GM04504 (cell line): Measurements from ENCODE around the gene PHYHD1.

Source experiments
- DNase-seq: peaks from one replicate; pipeline ENCODE4 v3.0.0-alpha.2; 2012; ENCODE audit warnings: low read depth

PHYHD1 gene

GRCh38 chr9:128920381-128921058 is at the start of gene PHYHD1:
TSS of gene PHYHD1 (plus strand) at chr9:128920982. CDS start at chr9:128922324, 1,342 bp downstream.
- DNase-seq, result peak; percentile 69

GRCh38 chr9:128877852-128878251 is 42.9 kb upstream of the PHYHD1 start:
- no peak for DNase-seq

GRCh38 chr9:128881884-128882676 is 38.7 kb upstream of the PHYHD1 start, which contains the start of the genes KYAT1 and LRRC8A:
TSS of gene KYAT1 (minus strand) at chr9:128881950. CDS start at chr9:128845405, 36,545 bp downstream.
TSS of gene LRRC8A (plus strand) at chr9:128882133. CDS start at chr9:128907165, 25,032 bp downstream.
- DNase-seq, result peak; percentile 93

- DNase-seq, result no peak
Observed at GRCh38 chr9:128882677-128883603, 37.8 kb upstream of the PHYHD1 start.

GRCh38 chr9:128884164-128884563 is 36.6 kb upstream of the PHYHD1 start:
- DNase-seq, result no peak

GRCh38 chr9:128885376-128885775 is 35.4 kb upstream of the PHYHD1 start:
- no peak for DNase-seq

- no peak for DNase-seq
Observed at GRCh38 chr9:128885798-128886197, 35.0 kb upstream of the PHYHD1 start.

GRCh38 chr9:128886211-128886891 is 34.4 kb upstream of the PHYHD1 start:
- no peak for DNase-seq

- DNase-seq, result no peak
Observed at GRCh38 chr9:128887049-128887448, 33.7 kb upstream of the PHYHD1 start.

GRCh38 chr9:128887914-128888350 is 32.9 kb upstream of the PHYHD1 start:
- no peak for DNase-seq

GRCh38 chr9:128891321-128892220 is 29.2 kb upstream of the PHYHD1 start:
- no peak for DNase-seq

GRCh38 chr9:128892221-128892921 is 28.4 kb upstream of the PHYHD1 start:
- DNase-seq, result peak; percentile 88

- no peak for DNase-seq
Observed at GRCh38 chr9:128893354-128893753, 27.4 kb upstream of the PHYHD1 start.

- DNase-seq, result no peak
Observed at GRCh38 chr9:128894764-128895163, 26.0 kb upstream of the PHYHD1 start.

- DNase-seq, result no peak
Observed at GRCh38 chr9:128895556-128895955, 25.2 kb upstream of the PHYHD1 start.

GRCh38 chr9:128898382-128898781 is 22.4 kb upstream of the PHYHD1 start:
- no peak for DNase-seq

GRCh38 chr9:128898845-128899565 is 21.8 kb upstream of the PHYHD1 start:
- no peak for DNase-seq

- no peak for DNase-seq
Observed at GRCh38 chr9:128899566-128900322, 21.0 kb upstream of the PHYHD1 start.
